Osteoblast (primary cell): ENCODE measurements around the gene STT3B. TPM values are rescaled to one million over a fixed set of nuclear protein-coding genes. Genes with fewer than 3 reads are reported as not detected.

Experiments used
- DNase-seq: peaks from one replicate; pipeline ENCODE4 v3.0.0; 2011; ENCODE audit warnings: low spot score, mixed read lengths; ENCODE audit not compliant: insufficient read length; ENCODE audit errors: missing footprints
- H2AFZ ChIP-seq: 2 replicates; pipeline ENCODE4 v1.6.0; 2011; ENCODE audit warnings: mild to moderate bottlenecking, low read length
- H3K27ac ChIP-seq: 2 replicates; pipeline ENCODE4 v1.5.1; 2011; ENCODE audit warnings: mild to moderate bottlenecking, low read depth, low read length, moderate library complexity
- H3K27me3 ChIP-seq: 2 replicates; pipeline ENCODE4 v1.6.0; 2012; ENCODE audit warnings: mild to moderate bottlenecking, control low read depth, inconsistent platforms, low read length, moderate library complexity; ENCODE audit not compliant: insufficient read depth
- H3K36me3 ChIP-seq: 2 replicates; pipeline ENCODE4 v1.5.1; 2011; ENCODE audit warnings: mild to moderate bottlenecking, low read length, control low read depth, moderate library complexity; ENCODE audit not compliant: insufficient read depth
- H3K4me1 ChIP-seq: 2 replicates; pipeline ENCODE4 v1.5.1; 2011; ENCODE audit warnings: mild to moderate bottlenecking, low read length, control low read depth, moderate library complexity; ENCODE audit not compliant: insufficient read depth
- H3K4me2 ChIP-seq: 2 replicates; pipeline ENCODE4 v1.6.0; 2011; ENCODE audit warnings: mild to moderate bottlenecking, low read length; ENCODE audit not compliant: insufficient read depth
- H3K4me3 ChIP-seq: fragments of 200-600 bp; sonication (generic); 3 replicates; pipeline ENCODE4 v1.5.1; 2012; ENCODE audit warnings: mild to moderate bottlenecking, low read length, inconsistent platforms; ENCODE audit not compliant: insufficient read depth
- H3K79me2 ChIP-seq: 2 replicates; pipeline ENCODE4 v1.6.0; 2012; ENCODE audit warnings: mild to moderate bottlenecking, low read length, control low read depth, inconsistent platforms; ENCODE audit not compliant: insufficient read depth
- H3K9me3 ChIP-seq: 2 replicates; pipeline ENCODE4 v1.5.1; 2011; ENCODE audit warnings: low read depth, low read length, control low read depth
- H4K20me1 ChIP-seq: 2 replicates; pipeline ENCODE4 v1.6.0; 2012; ENCODE audit warnings: mild to moderate bottlenecking, low read length, control low read depth; ENCODE audit not compliant: insufficient read depth
- total RNA-seq: library from RNA; depleted of rRNA; stranded (reverse); fragments of >200 nt; gene quantifications from 2 replicates; pipeline ENCODE4 v1.2.3, GENCODE V29; 2012
- TF ChIP-seq, protein P1 (sequence below): IDR thresholded peaks from 2 replicates; pipeline ENCODE4 v1.5.1; 2011; ENCODE audit warnings: mild to moderate bottlenecking, low read depth, low read length, moderate library complexity; ENCODE audit errors: extremely low read depth

STT3B gene
- total RNA-seq, 1 donor, result 216 TPM

DNA sequence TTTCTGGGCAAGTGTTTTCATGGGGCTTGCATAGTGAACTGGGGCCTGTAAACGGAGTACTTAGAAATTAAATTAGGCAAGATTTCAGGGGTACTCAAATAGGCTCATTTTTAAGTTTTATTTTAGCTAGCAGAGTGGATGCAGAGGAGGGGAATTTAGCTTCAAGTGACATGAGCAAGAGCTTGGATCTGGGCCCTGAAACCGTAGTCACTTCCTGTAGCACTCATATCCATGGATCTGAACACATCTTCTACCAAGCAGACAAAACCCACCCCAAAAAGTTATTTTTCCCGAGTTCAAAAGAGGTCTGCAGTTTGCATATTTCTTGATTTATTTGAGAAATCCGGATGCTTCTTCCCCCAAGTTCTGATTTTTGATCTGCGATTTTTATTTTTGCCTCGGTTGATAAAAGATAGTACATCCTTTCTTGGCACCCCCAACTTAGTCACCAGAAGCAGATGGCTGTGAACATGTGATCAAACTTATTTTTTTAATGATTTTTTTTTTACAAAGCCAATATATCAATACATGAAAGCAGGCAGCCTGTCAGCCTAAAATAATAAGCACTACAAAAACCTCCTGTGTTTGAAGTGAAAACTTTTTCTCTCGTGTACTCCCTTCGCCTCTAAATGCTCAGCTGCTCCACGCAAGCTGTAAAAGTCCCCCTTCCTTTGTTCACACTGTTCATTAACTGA lies 36.6 kb upstream of the STT3B start:
- no peaks in the 10 kb centered on the region for H3K9me3 ChIP-seq
- no peaks in the 10 kb centered on the region for H3K79me2 ChIP-seq
- no peak overlapping the region for H3K4me3 ChIP-seq
- no peaks in the 10 kb centered on the region for H4K20me1 ChIP-seq
- H2AFZ ChIP-seq, result no peak overlapping the region
- peaks cover 4% of the 10 kb centered on the region for H3K4me1 ChIP-seq
- TF ChIP-seq, protein P1, sequence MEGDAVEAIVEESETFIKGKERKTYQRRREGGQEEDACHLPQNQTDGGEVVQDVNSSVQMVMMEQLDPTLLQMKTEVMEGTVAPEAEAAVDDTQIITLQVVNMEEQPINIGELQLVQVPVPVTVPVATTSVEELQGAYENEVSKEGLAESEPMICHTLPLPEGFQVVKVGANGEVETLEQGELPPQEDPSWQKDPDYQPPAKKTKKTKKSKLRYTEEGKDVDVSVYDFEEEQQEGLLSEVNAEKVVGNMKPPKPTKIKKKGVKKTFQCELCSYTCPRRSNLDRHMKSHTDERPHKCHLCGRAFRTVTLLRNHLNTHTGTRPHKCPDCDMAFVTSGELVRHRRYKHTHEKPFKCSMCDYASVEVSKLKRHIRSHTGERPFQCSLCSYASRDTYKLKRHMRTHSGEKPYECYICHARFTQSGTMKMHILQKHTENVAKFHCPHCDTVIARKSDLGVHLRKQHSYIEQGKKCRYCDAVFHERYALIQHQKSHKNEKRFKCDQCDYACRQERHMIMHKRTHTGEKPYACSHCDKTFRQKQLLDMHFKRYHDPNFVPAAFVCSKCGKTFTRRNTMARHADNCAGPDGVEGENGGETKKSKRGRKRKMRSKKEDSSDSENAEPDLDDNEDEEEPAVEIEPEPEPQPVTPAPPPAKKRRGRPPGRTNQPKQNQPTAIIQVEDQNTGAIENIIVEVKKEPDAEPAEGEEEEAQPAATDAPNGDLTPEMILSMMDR, result no peak
- H3K27me3 ChIP-seq, result peaks cover 12% of the 10 kb centered on the region
- no peak overlapping the region for H3K27ac ChIP-seq
- H3K36me3 ChIP-seq, result no peaks in the 10 kb centered on the region
- no peak overlapping the region for H3K4me2 ChIP-seq
- no peak for DNase-seq

DNA sequence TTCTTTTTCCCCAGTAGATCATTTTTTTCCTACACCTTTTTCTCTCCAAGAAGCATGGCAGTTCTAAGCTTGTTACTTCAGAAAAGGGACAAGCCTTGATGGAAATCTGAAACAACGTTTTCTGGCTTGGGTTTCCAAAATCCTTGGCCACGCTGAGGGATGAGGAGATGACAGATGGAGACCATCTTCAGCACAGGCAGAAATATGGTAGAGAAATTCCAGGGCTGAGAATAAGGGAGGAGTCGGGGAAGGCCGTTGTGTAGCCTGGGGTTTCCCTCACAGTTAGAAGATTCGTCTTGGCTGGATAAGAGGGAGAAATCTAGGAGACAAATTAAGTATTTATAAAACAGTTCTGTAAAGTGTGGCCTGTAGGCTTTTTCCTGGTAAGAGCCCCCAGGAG lies 33.9 kb upstream of the STT3B start:
- H3K79me2 ChIP-seq, result no peaks in the 10 kb centered on the region
- no peaks in the 10 kb centered on the region for H4K20me1 ChIP-seq
- TF ChIP-seq, protein P1, result no peak
- no peak overlapping the region for H3K4me2 ChIP-seq
- no peak overlapping the region for H3K4me3 ChIP-seq
- H3K36me3 ChIP-seq, result no peaks in the 10 kb centered on the region
- no peak overlapping the region for H2AFZ ChIP-seq
- no peak for DNase-seq
- H3K27me3 ChIP-seq, result peaks cover 17% of the 10 kb centered on the region
- H3K9me3 ChIP-seq, result no peaks in the 10 kb centered on the region
- H3K4me1 ChIP-seq, result peaks cover 4% of the 10 kb centered on the region
- no peak overlapping the region for H3K27ac ChIP-seq

DNA sequence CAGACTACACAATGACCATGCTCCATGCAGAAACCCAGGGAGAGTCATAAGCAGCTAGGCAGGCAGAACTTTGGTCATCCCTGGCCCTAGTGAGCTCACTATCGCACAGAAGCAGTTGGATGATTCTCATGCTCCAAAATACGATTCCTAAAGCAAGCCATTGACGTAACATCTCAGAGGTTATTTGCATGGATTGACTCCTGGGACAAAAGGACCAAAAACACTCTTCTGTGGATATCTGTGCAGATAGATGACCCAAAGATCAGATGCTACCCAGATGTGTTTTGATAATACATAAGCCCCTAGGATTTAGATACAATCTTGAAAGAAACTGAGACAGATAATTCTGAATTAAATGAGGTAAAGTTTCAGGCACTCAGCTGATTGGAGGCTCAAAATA lies 33.4 kb upstream of the STT3B start:
- Histone ChIP-seq H3K4me2 (no peak overlapping the region), H3K4me3 (no peak overlapping the region), H3K36me3 (no peaks in the 10 kb centered on the region), H2AFZ (no peak overlapping the region), H3K27me3 (peaks cover 18% of the 10 kb centered on the region), H4K20me1 (no peaks in the 10 kb centered on the region), H3K4me1 (peaks cover 4% of the 10 kb centered on the region), H3K9me3 (no peaks in the 10 kb centered on the region), H3K79me2 (no peaks in the 10 kb centered on the region), H3K27ac (no peak overlapping the region)
- DNase-seq, result no peak
- TF ChIP-seq, protein P1, result no peak

DNA sequence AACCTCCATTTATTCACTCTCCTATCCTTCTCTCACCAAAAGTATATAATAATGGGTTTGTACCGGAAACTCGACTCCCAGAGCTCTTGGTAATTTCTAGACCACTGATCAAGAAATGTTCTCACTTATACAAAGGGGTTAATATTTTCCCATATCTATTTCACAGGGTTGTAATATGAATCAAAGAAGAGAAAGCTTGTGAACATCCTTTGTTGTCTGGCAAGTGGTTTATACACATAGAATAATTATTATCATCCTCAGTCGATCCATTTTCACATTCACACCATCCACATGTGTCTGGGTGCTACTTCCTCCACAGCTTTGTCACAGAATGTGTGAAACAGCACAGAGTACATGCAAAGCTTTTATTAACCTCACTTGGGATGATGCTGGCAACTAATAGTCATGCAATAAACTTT lies 29.9 kb upstream of the STT3B start:
- H3K79me2 ChIP-seq, result no peaks in the 10 kb centered on the region
- H3K27me3 ChIP-seq, result peaks cover 41% of the 10 kb centered on the region
- no peaks in the 10 kb centered on the region for H3K9me3 ChIP-seq
- no peaks in the 10 kb centered on the region for H3K4me1 ChIP-seq
- H3K4me3 ChIP-seq, result no peak overlapping the region
- H3K4me2 ChIP-seq, result no peak overlapping the region
- H2AFZ ChIP-seq, result no peak overlapping the region
- H4K20me1 ChIP-seq, result no peaks in the 10 kb centered on the region
- no peaks in the 10 kb centered on the region for H3K36me3 ChIP-seq
- H3K27ac ChIP-seq, result no peak overlapping the region
- no peak for DNase-seq
- TF ChIP-seq, protein P1, result no peak
